GM12801 (cell line): ENCODE data around the gene ARID5A.

ENCODE experiments used
- CTCF ChIP-seq: IDR thresholded peaks from one replicate; pipeline ENCODE4 v1.5.1; 2011; ENCODE audit warnings: control low read depth; ENCODE audit not compliant: insufficient read length; ENCODE audit errors: extremely low read depth

Gene ARID5A

GRCh38 chr2:96526101-96526591, 10.4 kb upstream of the ARID5A start:
- TF ChIP-seq CTCF, result no peak

DNA sequence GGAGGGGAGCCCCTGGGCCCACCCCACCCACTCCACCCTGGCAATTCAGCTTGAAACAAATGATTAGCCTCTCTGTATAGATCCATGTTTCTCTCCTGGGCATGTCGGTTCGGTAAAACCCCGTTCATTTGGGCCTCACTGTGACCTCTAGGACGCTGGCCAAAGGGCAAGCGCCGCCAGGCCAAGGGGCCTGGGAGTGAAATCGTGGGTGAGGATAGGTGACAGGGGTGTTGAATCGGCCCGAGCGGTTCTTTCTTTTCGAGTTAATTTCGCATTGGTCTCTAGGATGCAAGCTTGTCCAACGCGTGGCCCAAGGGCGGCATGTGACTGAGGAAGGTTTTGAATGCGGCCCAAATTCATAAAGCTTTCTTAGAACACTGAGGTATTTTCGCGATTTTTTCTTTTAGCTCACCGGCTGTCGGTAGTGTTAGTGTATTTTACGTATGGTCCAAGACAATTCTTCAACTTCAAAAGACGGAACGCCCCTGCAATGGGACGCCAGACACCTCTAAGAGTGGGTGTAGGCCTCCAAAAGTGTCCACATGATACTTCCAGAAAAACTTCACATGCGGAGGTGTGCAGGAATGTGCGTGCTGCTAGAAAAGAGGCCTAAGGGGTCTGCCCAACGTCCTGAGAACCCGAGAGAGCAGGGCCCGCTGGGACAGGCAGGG, 9.8 kb upstream of the ARID5A start:
- no peak for TF ChIP-seq CTCF

- TF ChIP-seq CTCF, result no peak
Observed at GRCh38 chr2:96527286-96528005, 9.1 kb upstream of the ARID5A start.

DNA sequence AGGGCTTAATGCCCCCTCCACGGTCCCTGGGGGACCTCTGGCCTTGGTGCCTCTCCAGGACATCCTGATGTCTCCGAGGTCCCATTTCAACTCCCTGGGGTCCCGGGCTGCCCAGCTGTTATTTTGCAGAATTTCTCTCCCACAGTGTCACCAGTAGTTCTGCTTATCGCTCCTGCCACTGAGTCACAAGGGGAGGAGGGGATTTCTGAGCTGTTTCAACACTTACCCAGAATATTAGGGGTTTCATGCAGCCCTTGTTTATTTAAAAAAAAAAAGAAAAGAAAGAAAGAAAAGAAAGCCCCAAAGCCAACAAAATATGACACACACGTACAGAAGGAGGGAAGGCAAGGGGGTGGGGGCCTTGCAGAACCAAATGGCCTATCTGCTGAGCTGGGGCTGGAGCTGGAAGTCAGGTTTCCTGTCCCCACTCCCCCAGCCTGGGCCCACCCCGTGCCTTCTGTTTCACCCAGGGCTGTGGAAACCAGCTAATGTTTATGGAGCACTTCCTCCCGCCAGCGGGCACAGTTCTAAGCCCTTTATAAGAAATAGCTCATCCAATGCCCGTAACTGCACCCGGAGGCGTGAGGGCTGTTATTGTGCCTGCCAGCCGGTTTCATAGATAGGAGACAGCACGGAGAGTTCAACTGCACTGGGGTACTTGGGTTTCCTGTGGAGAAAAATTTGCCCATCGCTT, 8.4 kb upstream of the ARID5A start:
- no peak for TF ChIP-seq CTCF

GRCh38 chr2:96528700-96529375, 7.7 kb upstream of the ARID5A start:
- no peak for TF ChIP-seq CTCF

DNA sequence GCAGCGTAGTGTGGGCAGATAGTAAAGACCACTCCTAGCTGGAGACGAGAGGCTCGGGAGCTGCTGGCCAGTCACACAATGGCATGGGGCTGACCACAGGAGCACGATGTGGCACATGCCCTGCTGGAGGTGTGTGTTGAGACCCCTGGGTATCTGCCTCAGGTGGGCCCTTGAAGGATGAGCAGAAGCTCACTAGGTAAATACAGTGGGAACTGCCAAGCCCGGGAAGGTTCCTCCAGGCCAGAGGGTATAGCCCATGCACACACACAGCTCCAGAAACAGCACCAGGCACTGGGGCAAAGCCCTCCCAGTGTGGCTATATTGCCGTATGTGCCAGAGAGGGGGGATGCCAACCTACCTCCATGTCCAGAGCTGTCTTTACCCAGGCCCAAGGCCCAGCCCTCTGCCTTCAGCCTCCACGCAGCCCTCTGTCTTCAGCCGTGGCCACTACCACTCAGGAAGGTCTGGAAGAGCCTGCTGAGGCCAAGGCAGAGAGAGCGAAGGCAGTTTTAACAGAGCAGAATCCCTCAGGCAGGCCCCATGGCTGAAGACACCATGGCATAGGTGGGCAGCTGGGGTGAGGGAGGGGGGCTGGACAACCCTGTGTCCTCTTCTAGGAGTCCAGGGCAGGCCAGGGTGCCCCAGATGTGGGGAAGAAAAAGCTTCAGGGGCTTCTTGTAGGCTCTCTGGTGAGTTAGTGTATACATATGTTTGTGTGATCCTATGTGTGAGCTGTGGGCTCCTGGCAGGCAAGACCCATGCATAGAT, 7.0 kb upstream of the ARID5A start:
- no peak for TF ChIP-seq CTCF
